Small intestine (tissue), 4 donors: ENCODE results near the gene PAOX. TPM values are rescaled to one million over a fixed set of nuclear protein-coding genes. Genes with fewer than 3 reads are reported as not detected.

ENCODE experiments used
- polyA plus RNA-seq, 4 donors: library from polyadenylated mRNA; stranded (reverse) in 3 of 4; unstranded in 1 of 4; fragments of 200-250 nt in 3 of 4; fragments of 120-200 nt in 1 of 4; gene quantifications; one replicate each; pipeline versions ENCODE4 v1.2.1 to v1.2.3, GENCODE V29; 2013
- donor health status: healthy with polysubstance abuse.
- donor health status: Bipolar disorder and iron deficiency.
- donor health status: healthy.

PAOX gene
- polyA plus RNA-seq, 4 donors, result 7.9 to 40.8 (median 11.4) TPM

Other genes starting within 250 kb of the PAOX start
- gene KNDC1, start 219.0 kb upstream of the PAOX start, polyA plus RNA-seq, result 10 to 100 TPM in 1 of 4 donors, under 1 TPM in 1, not detected in 2; 0.37 to 18.6 TPM
- gene UTF1, start 149.0 kb upstream of the PAOX start, polyA plus RNA-seq, result not detected
- gene VENTX, start 141.4 kb upstream of the PAOX start, polyA plus RNA-seq, result under 1 TPM in 2 of 4 donors, not detected in 2; 0.19 to 0.30 TPM
- 1 to 10 TPM in 3 of 4 donors, under 1 TPM in 1; 0.67 to 4.4 (median 2.1) TPM for gene ADAM8, start 102.4 kb upstream of the PAOX start, polyA plus RNA-seq
- gene TUBGCP2, start 70.4 kb upstream of the PAOX start, polyA plus RNA-seq, result 100 to 1,000 TPM in 2 of 4 donors, 10 to 100 TPM in 2; 43.1 to 173 (median 88.4) TPM
- 10 to 100 TPM; 21.8 to 61.5 (median 48.8) TPM for gene ZNF511, start 70.3 kb upstream of the PAOX start, polyA plus RNA-seq
- 1 to 10 TPM in 2 of 4 donors, not detected in 2; 1.1 to 3.0 TPM for gene CALY, start 42.4 kb upstream of the PAOX start, polyA plus RNA-seq
- 1,000 to 10,000 TPM in 2 of 4 donors, 100 to 1,000 TPM in 2; 284 to 2,052 (median 1,107) TPM for gene PRAP1, start 31.9 kb upstream of the PAOX start, polyA plus RNA-seq
- 100 to 1,000 TPM in 2 of 4 donors, 10 to 100 TPM in 2; 62.5 to 320 (median 165) TPM for gene FUOM, start 21.2 kb upstream of the PAOX start, polyA plus RNA-seq
- 100 to 1,000 TPM; 140 to 371 (median 225) TPM for gene ECHS1, start 5.9 kb upstream of the PAOX start, polyA plus RNA-seq
- gene MTG1, start 14.9 kb downstream of the PAOX start, polyA plus RNA-seq, result 100 to 1,000 TPM in 2 of 4 donors, 10 to 100 TPM in 2; 67.4 to 124 (median 90.9) TPM
- gene SPRN, start 45.4 kb downstream of the PAOX start, polyA plus RNA-seq, result 1 to 10 TPM in 2 of 4 donors, under 1 TPM in 2; 0.81 to 3.3 (median 0.99) TPM
- gene SCART1, start 74.7 kb downstream of the PAOX start, polyA plus RNA-seq, result 1 to 10 TPM in 1 of 4 donors, under 1 TPM in 2, not detected in 1; 0.22 to 2.1 (median 0.33) TPM
- gene CYP2E1, start 148.1 kb downstream of the PAOX start, polyA plus RNA-seq, result under 1 TPM in 2 of 4 donors, not detected in 2; 0.48 to 0.75 TPM
- gene SYCE1, start 186.3 kb downstream of the PAOX start, polyA plus RNA-seq, result under 1 TPM in 2 of 4 donors, not detected in 2; 0.09 to 0.24 TPM
- gene FRG2B, start 247.5 kb downstream of the PAOX start, polyA plus RNA-seq, result not detected